Measurements from ENCODE around the gene SUMF2. TPM values are rescaled to one million over a fixed set of nuclear protein-coding genes. Genes with fewer than 3 reads are reported as not detected.
"Not testable (repeated sequence)": the region's sequence is repeated elsewhere in the genome, so short reads cannot be mapped to it uniquely, and the experiment has no call there.

SUMF2 gene
- 100 to 1,000 TPM in 2 of 4 donors, 10 to 100 TPM in 2; 64.2 to 152 (median 105) TPM for polyA plus RNA-seq (ENCODE audit: insufficient read length in 4 of 4)

GRCh38 chr7:56063882-56064625 is at the start of gene SUMF2:
Gene SUMF2, plus strand, starts transcription at chr7:56064286. Its CDS starts 26 bp downstream, at chr7:56064312.
- DNase-seq (ENCODE audit: low read depth in 4 of 4, low spot score in 3 of 4): peak; percentile 80 to 83 (median 82)

GRCh38 chr7:56017015-56017414 is 47.1 kb upstream of the SUMF2 start:
- DNase-seq (ENCODE audit: low read depth in 4 of 4, low spot score in 3 of 4): not testable (repeated sequence)

GRCh38 chr7:56019501-56019900 is 44.6 kb upstream of the SUMF2 start:
- no peak for DNase-seq (ENCODE audit: low read depth in 4 of 4, low spot score in 3 of 4)

GRCh38 chr7:56023500-56023899 is 40.6 kb upstream of the SUMF2 start:
- DNase-seq (ENCODE audit: low read depth in 4 of 4, low spot score in 3 of 4): no peak

- DNase-seq (ENCODE audit: low read depth in 4 of 4, low spot score in 3 of 4): no peak
Measured at GRCh38 chr7:56026538-56026937, 37.5 kb upstream of the SUMF2 start.

- DNase-seq (ENCODE audit: low read depth in 4 of 4, low spot score in 3 of 4): no peak
Measured at GRCh38 chr7:56028942-56029630, 35.0 kb upstream of the SUMF2 start.

- DNase-seq (ENCODE audit: low read depth in 4 of 4, low spot score in 3 of 4): no peak
Measured at GRCh38 chr7:56030340-56030739, 33.7 kb upstream of the SUMF2 start.

GRCh38 chr7:56031556-56031955 is 32.5 kb upstream of the SUMF2 start:
- DNase-seq (ENCODE audit: low read depth in 4 of 4, low spot score in 3 of 4): not testable (repeated sequence)

GRCh38 chr7:56032578-56032977 is 31.5 kb upstream of the SUMF2 start:
- DNase-seq (ENCODE audit: low read depth in 4 of 4, low spot score in 3 of 4): not testable (repeated sequence)

GRCh38 chr7:56033671-56034432 is 30.2 kb upstream of the SUMF2 start:
- peak in 2 of 4 donors; percentile 47 to 55 for DNase-seq (ENCODE audit: low read depth in 4 of 4, low spot score in 3 of 4)

GRCh38 chr7:56040730-56041129 is 23.4 kb upstream of the SUMF2 start:
- DNase-seq (ENCODE audit: low read depth in 4 of 4, low spot score in 3 of 4): no peak

GRCh38 chr7:56045758-56046157 is 18.3 kb upstream of the SUMF2 start:
- DNase-seq (ENCODE audit: low read depth in 4 of 4, low spot score in 3 of 4): not testable (repeated sequence)

- no peak for DNase-seq (ENCODE audit: low read depth in 4 of 4, low spot score in 3 of 4)
Measured at GRCh38 chr7:56046721-56047445, 17.2 kb upstream of the SUMF2 start.

GRCh38 chr7:56047446-56048116 is 16.5 kb upstream of the SUMF2 start:
- DNase-seq (ENCODE audit: low read depth in 4 of 4, low spot score in 3 of 4): not testable (repeated sequence)

GRCh38 chr7:56048245-56048644 is 15.8 kb upstream of the SUMF2 start:
- DNase-seq (ENCODE audit: low read depth in 4 of 4, low spot score in 3 of 4): no peak

GRCh38 chr7:56048763-56049162 is 15.3 kb upstream of the SUMF2 start:
- not testable (repeated sequence) for DNase-seq (ENCODE audit: low read depth in 4 of 4, low spot score in 3 of 4)

GRCh38 chr7:56051053-56051338 is 13.1 kb upstream of the SUMF2 start:
- no peak for DNase-seq (ENCODE audit: low read depth in 4 of 4, low spot score in 3 of 4)

GRCh38 chr7:56051339-56052191 is 12.5 kb upstream of the SUMF2 start, which contains the start of the genes CCT6A and PSPH:
Gene CCT6A, plus strand, starts transcription at chr7:56051765. Its CDS starts 84 bp downstream, at chr7:56051849.
Gene PSPH, minus strand, starts transcription at chr7:56051444. Its CDS starts 30,232 bp downstream, at chr7:56021212.
- peak; percentile 92 to 97 (median 95) for DNase-seq (ENCODE audit: low read depth in 4 of 4, low spot score in 3 of 4)

- no peak for DNase-seq (ENCODE audit: low read depth in 4 of 4, low spot score in 3 of 4)
Measured at GRCh38 chr7:56053379-56053778, 10.7 kb upstream of the SUMF2 start.

Measured in left renal pelvis (tissue), 4 donors.